ENCODE results near the gene SIL1.
"Not testable (repeated sequence)": the region's sequence is repeated elsewhere in the genome, so short reads cannot be mapped to it uniquely, and the experiment has no call there.

DNA sequence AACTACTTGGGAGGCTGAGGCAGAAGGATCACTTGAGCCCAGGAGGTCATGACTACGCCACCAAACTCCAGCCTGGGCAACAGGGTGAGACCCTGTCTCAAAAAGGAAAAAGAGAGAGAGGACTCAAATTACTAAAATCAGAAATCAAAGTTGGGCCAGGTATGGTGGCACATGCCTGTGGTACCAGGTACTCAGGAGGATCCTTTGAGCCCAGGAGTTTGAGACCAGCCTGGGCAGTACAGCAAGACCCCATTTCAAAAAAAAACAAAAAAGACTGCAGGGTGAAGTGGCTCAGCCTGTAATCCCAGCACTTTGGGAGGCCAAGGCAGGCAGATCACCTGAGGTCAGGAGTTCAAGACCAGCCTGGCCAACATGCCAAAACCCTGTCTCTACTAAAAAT lies 23.8 kb downstream of the SIL1 start:
- TF ChIP-seq, protein P1, sequence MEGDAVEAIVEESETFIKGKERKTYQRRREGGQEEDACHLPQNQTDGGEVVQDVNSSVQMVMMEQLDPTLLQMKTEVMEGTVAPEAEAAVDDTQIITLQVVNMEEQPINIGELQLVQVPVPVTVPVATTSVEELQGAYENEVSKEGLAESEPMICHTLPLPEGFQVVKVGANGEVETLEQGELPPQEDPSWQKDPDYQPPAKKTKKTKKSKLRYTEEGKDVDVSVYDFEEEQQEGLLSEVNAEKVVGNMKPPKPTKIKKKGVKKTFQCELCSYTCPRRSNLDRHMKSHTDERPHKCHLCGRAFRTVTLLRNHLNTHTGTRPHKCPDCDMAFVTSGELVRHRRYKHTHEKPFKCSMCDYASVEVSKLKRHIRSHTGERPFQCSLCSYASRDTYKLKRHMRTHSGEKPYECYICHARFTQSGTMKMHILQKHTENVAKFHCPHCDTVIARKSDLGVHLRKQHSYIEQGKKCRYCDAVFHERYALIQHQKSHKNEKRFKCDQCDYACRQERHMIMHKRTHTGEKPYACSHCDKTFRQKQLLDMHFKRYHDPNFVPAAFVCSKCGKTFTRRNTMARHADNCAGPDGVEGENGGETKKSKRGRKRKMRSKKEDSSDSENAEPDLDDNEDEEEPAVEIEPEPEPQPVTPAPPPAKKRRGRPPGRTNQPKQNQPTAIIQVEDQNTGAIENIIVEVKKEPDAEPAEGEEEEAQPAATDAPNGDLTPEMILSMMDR (IDR thresholded peaks at IDR 0.05), result not testable (repeated sequence)
- not testable (repeated sequence) for TF ChIP-seq POLR2A (IDR thresholded peaks at IDR 0.05); POLR2AphosphoS5 (IDR thresholded peaks at IDR 0.05; ENCODE audit: insufficient read depth in 1 of 2, low read depth in 1 of 2)

All from vagina (tissue), 2 donors.